Suprapubic skin (tissue), 4 donors: ENCODE data around the gene CADM1. TPM values are rescaled to one million over a fixed set of nuclear protein-coding genes. Genes with fewer than 3 reads are reported as not detected.

Experiments used
- DNase-seq, 2 donors: peaks; one replicate each; pipeline ENCODE4 v3.0.0-alpha.2; 2019; ENCODE audit warnings: low spot score in 2 of 2
- H3K27ac ChIP-seq: fragments of 200-600 bp; sonication (generic); one replicate; pipeline ENCODE4 v1.5.1; 2019
- H3K27me3 ChIP-seq: fragments of 200-600 bp; sonication (generic); one replicate; pipeline ENCODE4 v1.5.1; 2019
- H3K36me3 ChIP-seq: fragments of 200-600 bp; sonication (generic); one replicate; pipeline ENCODE4 v1.5.1; 2019
- H3K4me1 ChIP-seq: fragments of 200-600 bp; sonication (generic); one replicate; pipeline ENCODE4 v1.5.1; 2019
- H3K4me3 ChIP-seq: fragments of 200-600 bp; sonication (generic); one replicate; pipeline ENCODE4 v1.5.1; 2019; ENCODE audit warnings: mild to moderate bottlenecking
- H3K9me3 ChIP-seq: fragments of 200-600 bp; sonication (generic); one replicate; pipeline ENCODE4 v1.5.1; 2019
- CTCF ChIP-seq, 2 donors: fragments of 200-600 bp in 1 of 2; fragments of 450-650 bp in 1 of 2; sonication (generic) in 1 of 2; IDR thresholded peaks; one replicate each; pipeline ENCODE4 v1.5.1; 2016 to 2019; ENCODE audit warnings: antibody characterized with exemption in 2 of 2, mild to moderate bottlenecking in 1 of 2, moderate library complexity in 1 of 2
- EP300 ChIP-seq: sonication (generic); formaldehyde crosslinking; IDR thresholded peaks from one replicate; pipeline ENCODE4 v1.6.1; 2017; ENCODE audit warnings: antibody characterized with exemption
- POLR2A ChIP-seq, 2 donors: fragments of 450-650 bp; IDR thresholded peaks; one replicate each; pipeline ENCODE4 v1.6.1; 2017; ENCODE audit warnings: antibody characterized with exemption in 2 of 2, mild to moderate bottlenecking in 2 of 2, moderate library complexity in 2 of 2
- POLR2AphosphoS5 ChIP-seq, 3 donors: sonication (generic); formaldehyde crosslinking; IDR thresholded peaks; one replicate each; pipeline ENCODE4 v1.6.1; 2017; ENCODE audit warnings: antibody characterized with exemption in 3 of 3
- WGBS: methylation state at CpG from one replicate; pipeline ENCODE4 v1.1.5; 2018; 5-methylcytosine and 5-hydroxymethylcytosine counted together
- total RNA-seq, 4 donors: library from RNA; depleted of rRNA; stranded (reverse); fragments of >200 nt; gene quantifications; one replicate each; pipeline ENCODE4 v1.1.0, GENCODE V29; 2016

CADM1 gene
- total RNA-seq, 4 donors from 2014 or later = 13.3 to 26.2 (median 15.3) TPM

- Histone ChIP-seq H3K4me1 (no peaks in the 10 kb centered on the region), H3K9me3 (no peaks in the 10 kb centered on the region), H3K27ac (no peak overlapping the region), H3K36me3 (no peaks in the 10 kb centered on the region), H3K4me3 (no peak overlapping the region), H3K27me3 (no peaks in the 10 kb centered on the region)
- TF ChIP-seq CTCF (IDR thresholded peaks at IDR 0.05) = no peak
- no peak for DNase-seq
- WGBS = 75% methylated on average over 5 of the region's 5 CpGs
Observed at GRCh38 chr11:115263799-115264656, 240.2 kb downstream of the CADM1 start.

- TF ChIP-seq EP300 (no peak), CTCF (IDR thresholded peaks at IDR 0.05) (no peak), POLR2AphosphoS5 (IDR thresholded peaks at IDR 0.05) (no peak), POLR2A (IDR thresholded peaks at IDR 0.05) (no peak)
- H3K4me1 ChIP-seq = no peaks in the 10 kb centered on the region
- H3K27ac ChIP-seq = no peak overlapping the region
- DNase-seq = no peak
- 91% methylated on average over 5 of the region's 5 CpGs for WGBS
- H3K36me3 ChIP-seq = no peaks in the 10 kb centered on the region
- H3K27me3 ChIP-seq = no peaks in the 10 kb centered on the region
- H3K9me3 ChIP-seq = no peaks in the 10 kb centered on the region
- H3K4me3 ChIP-seq = no peak overlapping the region
Observed at GRCh38 chr11:115258216-115258615, 246.0 kb downstream of the CADM1 start.

- 52% methylated on average over 4 of the region's 4 CpGs for whole genome bisulfite sequencing
- Histone ChIP-seq H3K4me1 (no peaks in the 10 kb centered on the region), H3K4me3 (no peak overlapping the region), H3K36me3 (no peaks in the 10 kb centered on the region), H3K27me3 (no peaks in the 10 kb centered on the region), H3K9me3 (no peaks in the 10 kb centered on the region), H3K27ac (no peak overlapping the region)
- DNase-seq = no peak
- TF ChIP-seq EP300 (no peak), POLR2A (IDR thresholded peaks at IDR 0.05) (no peak), CTCF (IDR thresholded peaks at IDR 0.05) (no peak), POLR2AphosphoS5 (IDR thresholded peaks at IDR 0.05) (no peak)
Observed at GRCh38 chr11:115257678-115258077, 246.5 kb downstream of the CADM1 start.

GRCh38 chr11:115257270-115257669, 246.9 kb downstream of the CADM1 start:
- no peak for DNase-seq
- H3K9me3 ChIP-seq = no peaks in the 10 kb centered on the region
- H3K36me3 ChIP-seq = no peaks in the 10 kb centered on the region
- H3K27me3 ChIP-seq = no peaks in the 10 kb centered on the region
- TF ChIP-seq CTCF (IDR thresholded peaks at IDR 0.05) = no peak
- H3K27ac ChIP-seq = no peak overlapping the region
- H3K4me3 ChIP-seq = no peak overlapping the region
- H3K4me1 ChIP-seq = no peaks in the 10 kb centered on the region

GRCh38 chr11:115256397-115257197, 247.6 kb downstream of the CADM1 start:
- no peaks in the 10 kb centered on the region for H3K9me3 ChIP-seq
- H3K27me3 ChIP-seq = no peaks in the 10 kb centered on the region
- no peak overlapping the region for H3K27ac ChIP-seq
- no peaks in the 10 kb centered on the region for H3K4me1 ChIP-seq
- no peak for DNase-seq
- 59% methylated on average over 7 of the region's 7 CpGs for WGBS
- no peak overlapping the region for H3K4me3 ChIP-seq
- TF ChIP-seq EP300 (no peak), POLR2AphosphoS5 (IDR thresholded peaks at IDR 0.05) (no peak), CTCF (IDR thresholded peaks at IDR 0.05) (no peak), POLR2A (IDR thresholded peaks at IDR 0.05) (no peak)
- no peaks in the 10 kb centered on the region for H3K36me3 ChIP-seq
